Measurements from ENCODE around the gene STX1B.
A peak's percentile ranks its signal among the peaks of the same experiment; 100 is the strongest.
"Not testable (repeated sequence)": the region's sequence is repeated elsewhere in the genome, so short reads cannot be mapped to it uniquely, and the experiment has no call there.

Gene STX1B

DNA sequence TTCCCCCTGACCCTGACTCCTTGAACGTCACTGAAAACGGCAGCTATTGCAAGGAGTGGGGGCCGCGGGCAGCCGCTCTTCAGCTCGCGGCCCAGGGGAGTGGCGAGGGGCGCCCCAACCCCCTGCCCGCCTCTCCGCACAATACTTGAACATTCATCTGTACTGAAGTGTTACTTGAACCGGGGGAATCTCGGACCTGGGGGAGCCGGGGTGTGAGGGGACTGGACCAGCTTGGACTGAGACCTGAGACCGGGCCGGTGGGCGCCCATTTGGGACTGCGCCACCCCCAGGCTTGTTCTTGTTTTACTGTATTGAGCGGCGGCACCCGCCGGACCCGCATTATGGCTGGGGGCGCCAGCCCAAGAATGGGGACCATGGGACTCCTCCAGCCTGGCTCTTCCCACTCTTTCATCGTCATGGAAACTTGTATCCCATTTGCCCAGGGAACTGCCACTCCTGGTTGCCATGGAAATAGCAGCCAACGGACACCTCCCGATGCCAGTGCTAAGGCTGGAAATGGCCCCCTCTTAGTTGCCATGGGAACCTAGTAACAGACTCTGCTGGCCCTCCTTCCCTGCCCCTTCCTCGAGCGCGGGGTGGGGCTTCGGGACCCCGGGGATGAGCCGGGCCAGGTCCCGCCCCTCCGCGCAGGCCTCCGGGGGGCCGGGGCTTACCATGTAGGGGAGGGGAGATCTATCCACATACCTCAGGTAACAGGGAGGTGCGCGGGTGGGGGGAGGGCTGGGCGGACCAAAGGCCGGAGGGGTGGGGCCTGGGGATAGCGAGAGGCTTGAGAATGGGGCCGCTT lies 62.4 kb downstream of the STX1B start:
- TF ChIP-seq, protein P1, sequence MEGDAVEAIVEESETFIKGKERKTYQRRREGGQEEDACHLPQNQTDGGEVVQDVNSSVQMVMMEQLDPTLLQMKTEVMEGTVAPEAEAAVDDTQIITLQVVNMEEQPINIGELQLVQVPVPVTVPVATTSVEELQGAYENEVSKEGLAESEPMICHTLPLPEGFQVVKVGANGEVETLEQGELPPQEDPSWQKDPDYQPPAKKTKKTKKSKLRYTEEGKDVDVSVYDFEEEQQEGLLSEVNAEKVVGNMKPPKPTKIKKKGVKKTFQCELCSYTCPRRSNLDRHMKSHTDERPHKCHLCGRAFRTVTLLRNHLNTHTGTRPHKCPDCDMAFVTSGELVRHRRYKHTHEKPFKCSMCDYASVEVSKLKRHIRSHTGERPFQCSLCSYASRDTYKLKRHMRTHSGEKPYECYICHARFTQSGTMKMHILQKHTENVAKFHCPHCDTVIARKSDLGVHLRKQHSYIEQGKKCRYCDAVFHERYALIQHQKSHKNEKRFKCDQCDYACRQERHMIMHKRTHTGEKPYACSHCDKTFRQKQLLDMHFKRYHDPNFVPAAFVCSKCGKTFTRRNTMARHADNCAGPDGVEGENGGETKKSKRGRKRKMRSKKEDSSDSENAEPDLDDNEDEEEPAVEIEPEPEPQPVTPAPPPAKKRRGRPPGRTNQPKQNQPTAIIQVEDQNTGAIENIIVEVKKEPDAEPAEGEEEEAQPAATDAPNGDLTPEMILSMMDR (conservative IDR thresholded peaks at IDR 0.05) = no peak
- TF ChIP-seq ZFX (IDR thresholded peaks at IDR 0.05) = no peak
- peak overlapping the region; percentile 74; the same call in 1 of the 2 replicates for H3K27ac ChIP-seq

DNA sequence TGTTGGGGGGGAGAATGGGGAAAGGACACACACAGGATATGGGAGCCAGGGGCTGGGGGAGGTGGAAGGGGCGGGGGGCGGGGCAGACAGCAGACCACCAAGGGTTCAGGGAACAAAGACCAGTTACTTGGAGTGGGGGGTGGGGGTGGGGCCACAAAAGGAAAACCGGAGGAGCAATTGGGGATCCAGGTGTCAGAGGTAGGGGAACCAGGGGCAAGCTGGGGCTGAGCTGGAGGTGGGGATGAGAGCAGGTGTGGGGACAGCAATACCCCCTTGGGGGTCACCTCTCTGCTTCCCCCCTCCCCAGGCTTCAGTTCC lies 62.9 kb downstream of the STX1B start:
- H3K27ac ChIP-seq = no peak overlapping the region
- no peak for TF ChIP-seq ZFX (IDR thresholded peaks at IDR 0.05)
- TF ChIP-seq, protein P1 (conservative IDR thresholded peaks at IDR 0.05) = no peak

DNA sequence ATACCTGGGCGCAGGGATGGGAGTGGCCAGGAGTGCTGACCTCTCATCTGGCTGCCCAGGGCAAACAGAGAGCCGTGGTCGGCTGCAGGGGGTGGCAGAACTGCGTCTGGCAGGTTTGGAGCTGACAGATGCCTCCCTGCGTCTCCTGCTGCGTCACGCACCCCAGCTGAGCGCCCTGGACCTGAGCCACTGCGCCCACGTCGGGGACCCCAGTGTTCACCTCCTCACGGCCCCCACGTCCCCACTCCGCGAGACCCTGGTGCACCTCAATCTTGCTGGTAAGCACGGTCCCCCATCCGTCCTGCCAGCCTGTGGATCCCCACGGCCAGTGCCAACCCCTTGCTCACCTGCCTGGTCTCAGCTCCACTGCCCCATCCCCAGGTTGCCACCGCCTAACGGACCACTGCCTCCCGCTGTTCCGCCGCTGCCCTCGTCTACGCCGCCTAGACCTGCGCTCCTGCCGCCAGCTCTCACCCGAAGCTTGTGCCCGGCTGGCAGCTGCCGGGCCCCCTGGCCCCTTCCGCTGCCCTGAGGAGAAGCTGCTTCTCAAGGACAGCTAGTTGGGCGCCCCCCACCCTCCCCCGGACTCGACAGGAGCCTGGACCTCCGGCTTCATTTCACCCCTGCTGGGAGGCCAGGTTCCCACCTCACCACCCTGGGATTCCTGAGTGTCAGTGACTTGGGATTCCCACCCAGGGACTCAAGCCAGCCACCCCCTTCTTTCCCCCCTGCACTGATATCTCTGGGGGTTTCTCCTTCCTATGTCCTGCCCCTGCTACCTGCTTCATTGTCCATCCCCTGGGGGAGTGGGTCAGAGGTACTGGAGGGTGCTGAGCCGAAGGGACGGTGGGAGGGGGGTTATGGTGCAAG lies 63.5 kb downstream of the STX1B start:
- H3K27ac ChIP-seq = no peak overlapping the region
- no peak for TF ChIP-seq ZFX (IDR thresholded peaks at IDR 0.05)
- TF ChIP-seq, protein P1 (conservative IDR thresholded peaks at IDR 0.05) = no peak

DNA sequence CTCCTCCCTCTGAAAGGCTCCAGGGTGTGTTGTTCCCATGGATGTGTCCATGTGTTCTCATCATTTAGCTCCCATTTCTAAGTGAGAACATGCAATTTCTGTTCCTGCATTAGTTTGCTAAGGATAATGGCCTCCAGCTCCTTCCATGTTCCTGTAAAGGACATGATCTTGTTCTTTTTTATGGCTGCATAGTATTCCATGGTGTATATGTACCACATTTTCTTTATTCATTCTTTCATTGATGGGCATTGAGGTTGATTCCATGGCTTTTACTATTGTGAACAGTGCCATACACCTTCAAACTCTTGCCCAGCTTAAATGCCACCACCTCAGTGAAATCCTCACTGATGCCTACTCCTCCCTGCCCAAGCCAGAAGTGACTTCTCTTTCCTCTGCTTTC lies 66.1 kb downstream of the STX1B start:
- H3K27ac ChIP-seq = no peak overlapping the region
- TF ChIP-seq, protein P1 (conservative IDR thresholded peaks at IDR 0.05) = no peak
- TF ChIP-seq ZFX (IDR thresholded peaks at IDR 0.05) = no peak

DNA sequence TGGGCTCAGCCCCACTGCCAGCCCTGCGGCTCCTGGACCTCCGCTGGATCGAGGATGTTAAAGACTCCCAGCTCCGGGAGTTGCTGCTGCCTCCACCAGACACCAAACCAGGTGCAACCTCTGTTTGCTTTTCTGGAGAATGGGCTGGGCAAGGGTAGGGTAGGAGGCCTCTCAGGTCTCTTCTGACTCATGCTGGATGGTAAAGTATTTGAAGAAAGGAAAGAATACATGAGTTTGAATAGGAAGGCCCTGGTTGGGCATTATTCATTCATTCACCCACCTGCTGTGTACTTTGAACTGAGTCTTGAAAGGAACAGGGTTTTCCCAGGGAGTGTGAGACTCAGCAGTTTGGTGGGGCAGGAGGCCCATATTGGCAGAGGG lies 68.0 kb downstream of the STX1B start:
- TF ChIP-seq ZFX (IDR thresholded peaks at IDR 0.05) = no peak
- TF ChIP-seq, protein P1 (conservative IDR thresholded peaks at IDR 0.05) = no peak
- H3K27ac ChIP-seq = no peak overlapping the region

DNA sequence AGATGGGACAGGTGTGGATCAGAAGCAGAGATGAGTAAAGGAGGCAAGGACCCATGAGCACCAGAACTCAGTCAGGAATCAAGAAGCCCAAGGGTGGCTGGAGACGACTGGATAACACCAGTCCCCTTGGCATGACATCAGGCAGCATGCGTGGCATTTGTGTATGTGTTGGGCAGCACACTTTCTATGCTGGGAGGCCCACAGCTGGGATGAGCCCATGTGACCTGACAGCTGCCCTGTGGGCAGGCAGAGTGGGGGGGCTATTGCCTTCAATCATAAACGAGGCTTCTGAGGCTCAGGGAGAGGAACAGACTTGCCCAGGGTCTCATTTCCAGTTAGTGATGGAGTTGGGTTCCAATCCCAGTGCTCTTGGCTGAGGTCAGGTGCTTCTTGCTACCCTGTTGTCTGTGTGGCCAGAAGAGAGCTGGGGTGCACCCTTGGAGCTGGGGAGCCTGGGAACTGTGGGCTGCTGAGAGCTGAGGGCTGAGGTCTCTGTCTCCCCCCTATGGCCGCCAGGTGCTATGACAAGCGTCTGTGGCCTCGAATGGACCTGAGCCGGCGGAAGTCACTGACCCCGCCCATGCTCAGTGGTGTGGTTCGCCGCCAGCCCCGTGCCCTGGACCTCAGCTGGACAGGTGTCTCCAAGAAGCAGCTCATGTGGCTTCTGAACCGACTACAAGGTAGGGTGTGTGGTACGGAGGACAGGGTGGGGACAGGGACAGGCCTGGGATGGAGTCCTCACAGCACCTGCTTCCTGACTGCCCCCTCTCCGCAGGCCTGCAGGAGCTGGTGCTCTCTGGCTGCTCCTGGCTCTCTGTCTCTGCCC lies 68.6 kb downstream of the STX1B start:
- H3K27ac ChIP-seq = no peak overlapping the region
- TF ChIP-seq, protein P1 (conservative IDR thresholded peaks at IDR 0.05) = peak; percentile 96
- TF ChIP-seq ZFX (IDR thresholded peaks at IDR 0.05) = no peak

DNA sequence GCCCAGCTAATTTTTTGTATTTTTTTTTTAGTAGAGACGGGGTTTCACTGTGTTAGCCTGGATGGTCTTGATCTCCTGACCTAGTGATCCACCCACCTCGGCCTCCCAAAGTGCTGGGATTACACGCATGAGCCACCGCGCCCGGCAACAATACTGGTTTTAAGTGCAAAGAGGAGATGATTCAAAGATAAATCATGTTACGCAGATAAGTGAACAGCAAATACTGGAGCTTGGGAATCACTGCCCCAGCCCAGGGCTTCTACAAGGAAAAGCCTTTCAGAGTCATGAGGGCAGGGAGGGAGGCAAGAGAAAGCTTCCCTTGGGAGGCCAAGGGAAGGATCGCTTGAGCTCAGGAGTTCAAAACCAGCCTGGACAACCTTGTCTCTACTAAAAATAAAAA lies 70.9 kb downstream of the STX1B start:
- H3K27ac ChIP-seq = not testable (repeated sequence)

All from C4-2B (cell line).